IgD-negative memory B cell (primary cell): ENCODE measurements around the gene DPH6. TPM values are rescaled to one million over a fixed set of nuclear protein-coding genes. Genes with fewer than 3 reads are reported as not detected.

Experiments used
- H3K27ac Mint-ChIP-seq, 3 donors: one replicate each; pipeline ENCODE4 v1.8.0; 2020 to 2022; ENCODE audit warnings: mild to moderate bottlenecking in 3 of 3, mixed read lengths in 3 of 3, moderate library complexity in 1 of 3
- H3K27me3 Mint-ChIP-seq: one replicate; pipeline ENCODE4 v1.8.0; 2021; ENCODE audit warnings: mixed read lengths
- H3K36me3 Mint-ChIP-seq: one replicate; pipeline ENCODE4 v1.8.0; 2020; ENCODE audit warnings: mild to moderate bottlenecking, mixed read lengths
- H3K4me1 Mint-ChIP-seq, 3 donors: one replicate each; pipeline ENCODE4 v1.8.0; 2020 to 2022; ENCODE audit warnings: mixed read lengths in 3 of 3, mild to moderate bottlenecking in 1 of 3
- H3K4me3 Mint-ChIP-seq, 4 donors: one replicate each; pipeline ENCODE4 v1.8.0; 2020 to 2022; ENCODE audit warnings: mild to moderate bottlenecking in 4 of 4, mixed read lengths in 4 of 4, moderate library complexity in 3 of 4
- H3K9me3 Mint-ChIP-seq, 3 donors: one replicate each; pipeline ENCODE4 v1.8.0; 2020 to 2021; ENCODE audit warnings: mixed read lengths in 3 of 3, mild to moderate bottlenecking in 1 of 3
- polyA plus RNA-seq: library from polyadenylated mRNA; unstranded; fragments of 300-500 nt; fragmentation: Illumina TruSeq; gene quantifications from one replicate; pipeline ENCODE4 v1.2.3, GENCODE V29; 2021

DPH6 gene
- polyA plus RNA-seq, 1 donor from 2014 or later, result 19.5 TPM

DNA sequence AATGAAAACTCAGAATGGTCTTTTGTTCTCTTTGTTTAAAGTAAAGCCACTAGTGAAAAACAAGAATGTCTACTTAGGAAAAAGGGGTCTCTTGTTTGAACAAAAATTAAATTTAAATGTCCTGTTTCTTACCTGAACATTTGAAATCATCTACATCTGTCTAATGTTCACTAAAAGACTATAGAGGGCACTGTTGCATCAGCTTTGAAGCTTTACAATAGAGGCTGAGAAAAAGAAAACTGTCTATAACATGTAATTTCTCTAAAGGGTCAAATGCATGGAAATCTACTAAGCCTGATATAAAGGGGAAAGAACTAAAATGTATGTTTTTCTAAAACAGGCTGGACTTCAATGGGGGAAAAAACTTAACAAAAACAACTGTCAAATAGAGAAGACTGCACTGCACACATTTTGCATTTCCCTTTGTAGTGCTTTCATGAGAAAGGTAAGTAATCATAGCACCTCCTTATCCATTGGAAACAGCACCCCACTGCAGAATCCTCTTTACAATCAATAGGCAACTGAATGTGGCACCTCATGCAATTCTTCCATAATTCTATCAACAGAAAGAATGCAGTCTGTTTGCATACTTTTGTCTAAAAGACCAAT is 26.3 kb downstream of the DPH6 start:
- H3K4me1 Mint-ChIP-seq, result no peaks in the 10 kb centered on the region
- no peak overlapping the region for H3K27ac Mint-ChIP-seq
- H3K9me3 Mint-ChIP-seq, result no peaks in the 10 kb centered on the region
- no peak overlapping the region for H3K4me3 Mint-ChIP-seq
- H3K27me3 Mint-ChIP-seq, result no peaks in the 10 kb centered on the region
- H3K36me3 Mint-ChIP-seq, result no peaks in the 10 kb centered on the region

DNA sequence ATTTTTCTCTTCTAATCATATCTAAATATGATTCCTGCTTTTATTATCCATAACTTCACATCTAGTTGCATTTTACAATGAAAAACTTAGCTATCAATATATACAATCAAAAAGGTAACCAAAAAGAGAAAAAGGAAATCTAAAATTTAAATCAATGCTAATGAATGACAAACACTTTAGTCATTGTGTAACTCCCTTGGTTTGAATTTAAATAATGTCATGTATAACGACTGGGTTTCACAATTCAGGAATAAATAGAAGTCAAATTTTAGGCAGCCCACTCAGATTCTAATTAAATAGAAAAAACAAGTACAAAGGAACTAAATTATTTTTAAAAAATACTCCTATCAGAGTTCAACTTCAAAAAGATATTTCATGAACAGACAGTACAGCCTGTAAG is 26.9 kb downstream of the DPH6 start:
- Mint-ChIP-seq H3K36me3 (no peaks in the 10 kb centered on the region), H3K9me3 (no peaks in the 10 kb centered on the region), H3K4me3 (no peak overlapping the region), H3K4me1 (no peaks in the 10 kb centered on the region), H3K27me3 (no peaks in the 10 kb centered on the region), H3K27ac (no peak overlapping the region)

DNA sequence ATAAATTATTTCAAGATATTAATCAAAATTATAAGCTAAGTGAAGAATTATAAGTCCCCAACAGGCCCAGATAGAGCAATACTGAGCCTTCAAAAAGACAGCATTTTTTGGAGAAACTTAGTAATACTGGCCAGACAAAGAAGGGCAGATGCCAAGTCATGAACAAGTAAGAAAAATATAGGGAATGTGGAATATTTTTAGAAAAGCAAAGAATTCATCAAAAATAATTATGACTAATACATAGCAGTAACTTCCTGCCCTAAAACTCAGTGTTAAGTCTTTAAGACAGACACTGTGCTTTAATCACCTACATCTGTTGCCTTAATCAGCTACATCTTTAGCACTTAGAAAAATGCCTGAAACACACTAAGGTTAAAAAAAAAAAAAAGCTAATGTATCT is 31.2 kb downstream of the DPH6 start:
- Mint-ChIP-seq H3K27me3 (no peaks in the 10 kb centered on the region), H3K4me1 (no peaks in the 10 kb centered on the region), H3K36me3 (no peaks in the 10 kb centered on the region), H3K27ac (no peak overlapping the region), H3K9me3 (no peaks in the 10 kb centered on the region), H3K4me3 (no peak overlapping the region)

DNA sequence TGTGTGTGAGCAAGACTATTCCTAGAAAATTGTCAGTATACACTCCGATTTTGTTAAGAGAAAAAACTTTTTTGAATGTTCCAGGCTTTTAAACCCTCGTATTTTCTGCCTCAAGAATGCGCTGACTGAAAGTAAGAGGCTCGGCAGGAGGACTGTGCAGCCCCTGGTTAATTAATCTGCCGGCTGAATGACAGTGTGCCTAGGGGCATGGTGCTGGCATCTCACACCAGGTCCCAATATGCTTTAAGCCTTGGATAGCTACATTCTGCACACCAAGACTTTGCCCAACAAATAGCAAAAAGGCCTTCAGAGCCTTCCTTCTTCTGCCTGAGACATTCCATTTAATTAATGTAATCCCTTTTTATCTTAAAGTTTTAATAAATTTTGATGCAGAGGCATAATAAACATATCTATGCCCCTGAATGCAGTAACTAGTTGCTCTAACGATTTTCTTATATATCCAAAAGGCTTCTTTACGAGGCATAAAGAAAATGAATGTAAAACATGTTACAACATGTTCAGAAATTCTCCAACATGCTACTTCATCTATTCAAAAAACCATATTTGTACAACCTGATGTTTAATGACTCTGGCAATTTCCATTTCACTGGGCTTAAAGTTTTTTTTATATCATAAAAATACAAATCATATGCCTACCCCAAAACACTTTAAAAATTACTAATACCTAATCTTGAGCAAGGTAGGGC is 37.9 kb downstream of the DPH6 start:
- Mint-ChIP-seq H3K9me3 (no peaks in the 10 kb centered on the region), H3K4me3 (no peak overlapping the region), H3K27ac (peak overlapping the region in 1 of 3 donors; percentile 23), H3K27me3 (no peaks in the 10 kb centered on the region), H3K36me3 (no peaks in the 10 kb centered on the region), H3K4me1 (peaks cover 5 to 16% (median 12%) of the 10 kb centered on the region in 3 donors)

DNA sequence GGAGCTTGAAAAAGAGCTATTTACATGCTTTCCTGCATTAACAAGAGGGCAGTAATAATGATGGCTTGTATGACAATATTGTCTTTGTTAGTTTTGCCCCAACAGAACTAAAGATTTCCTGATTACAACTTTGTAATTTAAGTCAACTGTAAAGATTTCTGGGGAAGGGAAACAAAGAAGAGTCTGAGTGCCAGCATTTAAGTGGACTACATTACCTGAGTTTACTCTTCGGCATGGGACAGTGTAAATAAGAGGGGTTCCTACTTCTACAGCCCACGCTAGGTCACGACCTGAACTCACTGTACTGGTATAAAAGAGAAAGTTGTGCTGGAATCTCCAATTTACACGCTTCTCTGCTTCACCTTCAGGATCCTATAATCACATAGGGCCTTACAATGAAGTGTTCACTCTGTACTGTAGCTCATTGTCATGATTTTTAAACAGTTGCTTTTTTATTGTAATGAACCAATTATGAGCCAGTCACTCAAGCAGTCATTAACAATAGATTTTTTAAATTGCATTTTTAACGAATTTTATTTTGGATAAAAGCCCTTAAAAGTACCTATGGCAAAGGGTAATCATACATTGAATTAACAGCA is 39.6 kb downstream of the DPH6 start:
- Mint-ChIP-seq H3K27ac (no peak overlapping the region), H3K27me3 (no peaks in the 10 kb centered on the region), H3K4me3 (no peak overlapping the region), H3K9me3 (no peaks in the 10 kb centered on the region), H3K4me1 (peaks cover 5 to 16% (median 12%) of the 10 kb centered on the region in 3 donors), H3K36me3 (no peaks in the 10 kb centered on the region)

DNA sequence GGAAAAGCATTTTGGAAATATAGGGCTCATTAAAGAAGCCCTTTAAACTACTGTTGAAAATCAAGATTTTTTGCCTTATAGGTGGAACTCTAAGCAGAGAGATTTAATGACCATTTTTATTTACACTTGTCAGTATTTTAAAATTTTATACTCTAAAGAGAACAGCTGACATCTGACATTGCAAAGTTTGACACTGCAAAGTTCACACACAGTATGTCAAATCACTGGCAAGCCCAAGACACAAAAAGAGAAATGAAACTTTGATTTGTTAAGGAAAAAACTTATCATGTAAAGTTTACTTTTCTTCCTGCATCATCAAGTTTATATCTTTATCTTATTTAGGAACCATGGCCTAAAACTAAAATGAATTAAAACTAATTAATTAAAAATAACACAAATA is 40.2 kb downstream of the DPH6 start:
- H3K27me3 Mint-ChIP-seq, result no peaks in the 10 kb centered on the region
- peak overlapping the region in 1 of 4 donors; percentile 49 for H3K4me3 Mint-ChIP-seq
- peaks cover 5 to 16% (median 12%) of the 10 kb centered on the region in 3 donors for H3K4me1 Mint-ChIP-seq
- peaks cover 1% of the 10 kb centered on the region for H3K36me3 Mint-ChIP-seq
- no peaks in the 10 kb centered on the region for H3K9me3 Mint-ChIP-seq
- H3K27ac Mint-ChIP-seq, result no peak overlapping the region

DNA sequence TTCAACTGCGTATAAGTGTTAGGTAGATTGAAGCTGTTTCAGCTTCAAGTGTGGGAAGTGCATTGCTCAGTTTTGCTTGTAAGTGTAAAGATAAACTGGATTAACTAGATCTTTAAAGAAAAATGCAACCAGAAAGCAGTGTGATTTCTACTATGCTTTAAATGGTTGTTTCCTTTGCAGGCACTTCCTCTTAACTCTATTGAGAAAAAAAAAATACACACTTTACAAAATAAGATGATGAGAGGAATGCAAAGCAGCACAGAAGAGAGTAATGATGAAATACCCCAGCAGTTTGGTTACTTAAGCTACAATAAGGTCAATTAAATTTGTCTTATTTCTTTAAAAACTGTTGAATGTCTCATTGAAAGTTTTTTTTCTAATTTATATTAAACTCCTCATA is 40.8 kb downstream of the DPH6 start:
- Mint-ChIP-seq H3K4me3 (no peak overlapping the region), H3K27me3 (no peaks in the 10 kb centered on the region), H3K36me3 (peaks cover 1% of the 10 kb centered on the region), H3K4me1 (peaks cover 5 to 16% (median 12%) of the 10 kb centered on the region in 3 donors), H3K9me3 (no peaks in the 10 kb centered on the region), H3K27ac (no peak overlapping the region)

DNA sequence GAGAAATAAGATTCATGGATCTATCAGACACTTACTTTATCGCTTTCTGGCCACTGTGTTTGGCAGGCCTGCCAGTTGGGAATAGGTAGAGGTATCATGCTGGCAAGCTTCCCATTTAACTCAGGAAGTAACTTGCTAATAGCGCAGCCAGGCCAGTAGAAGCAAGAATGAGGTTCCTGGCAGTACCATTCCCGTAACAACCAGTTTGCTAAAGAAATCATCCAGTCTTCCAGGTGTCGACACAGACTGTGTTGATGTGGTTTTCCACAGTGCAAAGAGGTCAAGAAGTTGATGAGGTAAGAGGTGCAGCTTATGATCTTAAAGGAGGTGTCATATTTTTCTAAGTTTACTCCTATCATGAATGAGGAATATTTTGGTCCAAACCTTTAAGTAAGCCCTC is 46.2 kb downstream of the DPH6 start:
- Mint-ChIP-seq H3K27me3 (no peaks in the 10 kb centered on the region), H3K4me3 (no peak overlapping the region), H3K4me1 (peaks cover 6 to 10% (median 7%) of the 10 kb centered on the region in 3 donors), H3K9me3 (no peaks in the 10 kb centered on the region), H3K36me3 (peaks cover 1% of the 10 kb centered on the region), H3K27ac (no peak overlapping the region)

DNA sequence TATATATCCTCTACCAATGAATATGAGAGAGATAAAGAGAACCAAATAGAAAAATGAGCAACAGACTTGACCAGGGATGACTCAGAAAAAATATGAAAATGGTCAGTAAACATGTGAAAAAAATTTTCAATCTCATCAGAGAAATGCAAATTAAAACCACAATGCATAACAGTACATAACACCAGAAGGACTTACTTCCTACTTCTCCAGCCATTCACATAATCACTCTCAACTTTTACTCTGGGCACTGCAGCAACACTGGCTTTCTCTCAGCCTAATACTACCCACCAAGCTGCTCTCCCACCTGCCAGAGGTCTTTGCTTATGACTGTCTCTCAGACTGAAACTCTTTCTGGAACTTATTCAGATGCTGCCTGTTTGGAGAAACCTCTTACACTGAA is 49.4 kb downstream of the DPH6 start:
- Mint-ChIP-seq H3K9me3 (no peaks in the 10 kb centered on the region), H3K4me3 (peak overlapping the region in 1 of 4 donors; percentile 18), H3K27me3 (no peaks in the 10 kb centered on the region), H3K36me3 (peaks cover 1% of the 10 kb centered on the region), H3K4me1 (peaks cover 4 to 9% (median 8%) of the 10 kb centered on the region in 3 donors), H3K27ac (peak overlapping the region in 1 of 3 donors; percentile 80)

DNA sequence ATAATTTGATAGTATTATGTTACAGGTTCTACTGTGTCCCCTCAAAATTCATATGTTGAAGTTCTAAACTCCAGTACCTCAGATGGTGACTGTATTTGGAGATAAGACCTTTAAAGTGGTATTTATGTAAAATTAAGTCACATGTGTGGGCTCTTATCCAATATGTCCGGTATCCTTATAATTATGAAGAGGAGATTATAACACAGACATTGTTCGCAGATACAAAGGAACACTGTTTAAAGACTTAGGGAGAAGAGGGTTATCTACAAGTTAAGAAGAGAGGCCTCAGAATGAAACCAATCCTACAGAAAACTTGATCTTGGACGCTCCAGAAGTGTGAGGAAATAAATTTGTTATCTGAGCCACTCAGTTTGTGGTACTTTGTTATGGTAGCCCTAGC is 50.9 kb downstream of the DPH6 start:
- H3K4me1 Mint-ChIP-seq, result peaks cover 4 to 9% (median 8%) of the 10 kb centered on the region in 3 donors
- H3K27ac Mint-ChIP-seq, result peak overlapping the region in 1 of 3 donors; percentile 51
- no peaks in the 10 kb centered on the region for H3K27me3 Mint-ChIP-seq
- H3K4me3 Mint-ChIP-seq, result no peak overlapping the region
- peaks cover 0 to 3% (median 0%) of the 10 kb centered on the region in 3 donors for H3K9me3 Mint-ChIP-seq
- H3K36me3 Mint-ChIP-seq, result peaks cover 3% of the 10 kb centered on the region

DNA sequence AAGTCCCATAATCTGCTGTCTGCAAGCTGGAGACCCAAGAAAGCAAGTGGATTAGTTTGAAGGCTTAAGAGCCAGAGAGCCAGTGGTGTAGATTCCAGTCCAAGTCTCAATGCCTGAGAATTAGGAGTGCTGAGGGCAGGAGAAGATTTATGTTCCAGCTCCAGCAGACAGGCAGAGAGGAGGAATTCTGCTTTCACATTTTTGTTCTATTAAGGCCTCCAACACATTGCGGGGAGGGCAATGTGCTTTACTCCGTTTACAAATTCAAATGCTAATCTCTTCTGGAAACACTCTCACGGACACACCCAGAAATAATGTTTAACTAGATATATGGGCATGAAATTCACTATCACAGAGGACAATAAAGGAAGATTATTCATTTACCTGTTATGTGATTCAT is 54.0 kb downstream of the DPH6 start:
- no peak overlapping the region for H3K27ac Mint-ChIP-seq
- H3K27me3 Mint-ChIP-seq, result no peaks in the 10 kb centered on the region
- H3K4me1 Mint-ChIP-seq, result peaks cover 4 to 8% (median 5%) of the 10 kb centered on the region in 3 donors
- no peak overlapping the region for H3K4me3 Mint-ChIP-seq
- H3K36me3 Mint-ChIP-seq, result peaks cover 8% of the 10 kb centered on the region
- peaks cover 7 to 15% (median 8%) of the 10 kb centered on the region in 3 donors for H3K9me3 Mint-ChIP-seq

DNA sequence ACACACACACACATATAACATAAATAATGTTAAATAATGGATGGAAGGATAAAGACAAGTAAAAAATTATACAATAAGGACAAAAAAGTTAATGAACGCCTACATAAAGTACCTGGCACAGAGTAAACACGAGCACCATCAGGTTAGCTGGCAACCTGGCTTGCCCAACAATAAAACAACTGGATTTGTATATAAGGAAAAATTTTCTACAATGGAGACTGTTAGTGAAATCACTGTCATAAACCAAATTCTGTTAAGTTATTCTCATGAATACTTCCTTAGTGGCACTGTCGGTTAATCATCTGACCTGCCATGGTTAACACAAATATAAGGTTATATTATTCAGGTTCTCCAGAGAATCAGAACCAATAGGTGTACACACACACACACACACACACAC is 54.8 kb downstream of the DPH6 start:
- H3K4me3 Mint-ChIP-seq, result no peak overlapping the region
- peaks cover 11% of the 10 kb centered on the region for H3K36me3 Mint-ChIP-seq
- H3K9me3 Mint-ChIP-seq, result peaks cover 9 to 20% (median 9%) of the 10 kb centered on the region in 3 donors
- peaks cover 0 to 3% (median 0%) of the 10 kb centered on the region in 3 donors for H3K4me1 Mint-ChIP-seq
- H3K27ac Mint-ChIP-seq, result no peak overlapping the region
- H3K27me3 Mint-ChIP-seq, result no peaks in the 10 kb centered on the region

DNA sequence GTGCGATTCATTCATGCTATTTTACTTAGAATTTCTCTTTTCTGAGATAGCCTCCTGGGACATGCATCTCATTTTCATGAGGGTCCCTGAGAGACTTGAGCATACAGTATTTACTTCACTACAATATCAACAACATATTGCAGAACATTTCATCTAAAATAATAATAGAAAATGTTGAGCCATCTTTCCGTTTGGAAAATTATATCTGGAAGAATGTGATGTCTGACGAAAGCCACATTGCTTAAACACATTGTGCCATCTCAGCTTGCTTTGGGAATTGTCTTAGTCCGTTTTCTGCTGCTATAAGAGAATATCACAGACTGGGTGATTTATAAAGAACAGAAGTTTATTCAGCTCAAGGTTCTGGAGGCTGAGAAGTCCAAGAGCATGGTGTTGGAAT is 55.5 kb downstream of the DPH6 start:
- Mint-ChIP-seq H3K36me3 (peaks cover 11% of the 10 kb centered on the region), H3K4me3 (no peak overlapping the region), H3K27ac (no peak overlapping the region), H3K27me3 (no peaks in the 10 kb centered on the region), H3K9me3 (peaks cover 9 to 27% (median 12%) of the 10 kb centered on the region in 3 donors), H3K4me1 (peaks cover 0 to 2% (median 0%) of the 10 kb centered on the region in 3 donors)

DNA sequence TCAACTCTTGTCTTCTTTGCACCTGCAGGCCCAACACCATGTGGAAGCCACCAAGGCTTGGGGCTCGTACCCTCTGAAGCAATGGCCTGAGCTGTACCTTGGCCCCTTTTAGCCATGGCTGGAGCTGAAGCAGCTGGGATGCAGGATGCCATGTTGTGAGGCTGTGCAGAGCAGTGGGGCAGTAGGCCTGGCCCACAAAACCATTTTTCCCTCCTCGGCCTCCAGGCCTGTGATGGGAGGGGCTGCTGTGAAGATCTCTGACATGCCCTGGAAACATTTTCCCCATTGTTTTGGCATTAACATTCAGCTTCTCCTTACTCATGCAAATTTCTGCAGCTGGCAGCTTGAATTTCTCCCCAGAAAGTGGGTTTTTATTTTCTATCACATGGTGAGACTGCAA is 58.5 kb downstream of the DPH6 start:
- H3K9me3 Mint-ChIP-seq, result peaks cover 9 to 27% (median 12%) of the 10 kb centered on the region in 3 donors
- peaks cover 16% of the 10 kb centered on the region for H3K36me3 Mint-ChIP-seq
- H3K27ac Mint-ChIP-seq, result no peak overlapping the region
- peaks cover 0 to 3% (median 0%) of the 10 kb centered on the region in 3 donors for H3K4me1 Mint-ChIP-seq
- H3K27me3 Mint-ChIP-seq, result no peaks in the 10 kb centered on the region
- no peak overlapping the region for H3K4me3 Mint-ChIP-seq

DNA sequence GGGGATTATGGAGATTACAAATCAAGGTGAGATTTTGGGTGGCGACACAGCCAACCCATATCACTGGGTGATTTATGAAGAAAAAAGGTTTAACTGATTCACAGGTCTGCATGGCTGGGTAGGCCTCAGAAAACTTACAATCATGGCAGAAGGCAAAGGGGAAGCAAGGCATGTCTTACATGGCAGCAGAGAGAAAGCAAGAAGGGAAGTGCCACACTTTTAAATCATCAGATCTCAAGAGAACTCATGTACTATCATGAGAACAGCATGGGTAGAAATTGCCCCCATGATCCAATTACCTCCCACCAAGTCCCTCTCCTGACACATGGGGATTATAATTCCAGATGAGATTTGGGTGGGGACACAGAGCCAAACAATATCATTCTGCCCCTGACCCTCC is 59.7 kb downstream of the DPH6 start:
- peaks cover 9 to 27% (median 12%) of the 10 kb centered on the region in 3 donors for H3K9me3 Mint-ChIP-seq
- no peak overlapping the region for H3K4me3 Mint-ChIP-seq
- no peak overlapping the region for H3K27ac Mint-ChIP-seq
- no peaks in the 10 kb centered on the region for H3K27me3 Mint-ChIP-seq
- peaks cover 18% of the 10 kb centered on the region for H3K36me3 Mint-ChIP-seq
- H3K4me1 Mint-ChIP-seq, result peaks cover 0 to 3% (median 0%) of the 10 kb centered on the region in 3 donors
